ENCODE results near the gene EFNB1. TPM values are rescaled to one million over a fixed set of nuclear protein-coding genes. Genes with fewer than 3 reads are reported as not detected.

EFNB1 gene
- total and polyA plus RNA-seq, 9 donors: 37.4 to 68.3 (median 57.8) TPM

DNA sequence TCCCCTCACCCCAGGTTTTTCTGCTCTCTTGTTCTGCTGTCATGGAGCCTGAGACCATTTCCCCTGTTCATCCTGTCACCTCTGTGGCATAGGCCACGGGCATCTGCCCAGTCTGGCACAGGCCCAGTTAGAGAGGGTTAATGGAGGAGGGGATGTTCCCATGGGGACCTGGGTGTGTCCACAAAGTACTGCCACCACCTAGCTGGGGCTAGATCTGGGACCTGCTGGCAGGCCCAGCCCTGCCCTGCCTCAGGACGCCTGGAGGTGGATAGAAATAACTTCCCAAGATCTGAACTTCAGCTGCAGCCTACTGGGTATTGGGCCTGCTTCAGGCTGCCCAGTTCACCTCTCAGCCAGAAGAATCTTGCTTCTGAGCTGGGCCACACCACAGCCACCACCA is 13.5 kb downstream of the EFNB1 start:
- DNase-seq: no peak
- no CpG with 5 or more reads among the region's 2 CpGs for WGBS (ENCODE audit: insufficient coverage)
- no peak overlapping the region for H3K27ac ChIP-seq (ENCODE audit: low read length)
- peaks cover 47% of the 10 kb centered on the region for H3K27me3 ChIP-seq (ENCODE audit: control insufficient read depth, insufficient read depth, low read length)
- H3K4me1 ChIP-seq (ENCODE audit: control insufficient read depth, insufficient read depth, low read length): peaks cover 11% of the 10 kb centered on the region
- H3K36me3 ChIP-seq (ENCODE audit: control insufficient read depth, insufficient read depth, low read length): peaks cover 32% of the 10 kb centered on the region
- no peaks in the 10 kb centered on the region for H3K9me3 ChIP-seq (replicated peaks; ENCODE audit: control insufficient read depth, low read depth, low read length)
- H3K4me3 ChIP-seq (ENCODE audit: low read length): no peak overlapping the region

DNA sequence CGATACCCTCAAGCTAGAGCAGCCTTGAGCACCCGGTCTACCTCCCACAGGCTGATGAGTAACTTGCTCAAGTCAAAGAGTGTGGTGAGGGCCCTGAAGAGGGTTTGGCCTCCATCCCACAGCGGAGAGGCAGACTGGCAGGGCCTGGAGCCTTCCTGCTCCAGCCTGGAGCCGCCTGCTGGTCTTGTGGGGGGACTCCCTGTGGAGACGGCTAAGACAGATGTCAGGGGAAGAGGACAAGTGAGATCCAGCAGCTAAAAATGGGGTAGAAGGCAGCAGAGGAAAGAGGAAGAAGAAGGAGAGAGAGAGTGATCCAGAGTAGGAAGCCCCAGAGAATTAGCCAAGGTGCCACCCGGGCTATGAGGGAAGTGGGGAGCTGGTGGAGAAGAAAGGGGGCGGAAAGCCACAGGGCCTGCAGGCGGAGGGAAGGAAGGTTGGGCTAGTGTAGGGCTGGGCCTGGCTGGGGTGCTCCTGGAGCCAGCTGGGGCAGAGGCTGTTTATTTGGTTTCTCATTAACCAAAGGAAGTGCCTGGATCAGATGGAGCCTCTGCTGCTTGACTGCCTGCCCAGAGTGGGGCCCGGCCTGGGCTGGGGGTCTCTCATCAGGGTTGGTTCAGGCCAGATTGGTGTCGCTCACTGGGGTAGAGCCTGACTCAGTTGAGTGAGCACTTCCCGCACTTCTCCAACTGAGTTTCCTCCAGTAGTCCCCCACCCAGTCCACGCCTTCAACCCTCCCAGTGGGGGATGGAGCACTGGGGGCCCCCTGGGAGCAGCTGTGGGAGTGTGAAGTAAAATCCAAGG is 14.2 kb downstream of the EFNB1 start:
- peaks cover 32% of the 10 kb centered on the region for H3K36me3 ChIP-seq (ENCODE audit: control insufficient read depth, insufficient read depth, low read length)
- DNase-seq: peak; percentile 15
- no peak overlapping the region for H3K27ac ChIP-seq (ENCODE audit: low read length)
- WGBS (ENCODE audit: insufficient coverage): 50% methylated on average over 8 of the region's 12 CpGs
- H3K4me1 ChIP-seq (ENCODE audit: control insufficient read depth, insufficient read depth, low read length): peaks cover 11% of the 10 kb centered on the region
- H3K9me3 ChIP-seq (replicated peaks; ENCODE audit: control insufficient read depth, low read depth, low read length): no peaks in the 10 kb centered on the region
- no peak overlapping the region for H3K4me3 ChIP-seq (ENCODE audit: low read length)
- H3K27me3 ChIP-seq (ENCODE audit: control insufficient read depth, insufficient read depth, low read length): peaks cover 51% of the 10 kb centered on the region

DNA sequence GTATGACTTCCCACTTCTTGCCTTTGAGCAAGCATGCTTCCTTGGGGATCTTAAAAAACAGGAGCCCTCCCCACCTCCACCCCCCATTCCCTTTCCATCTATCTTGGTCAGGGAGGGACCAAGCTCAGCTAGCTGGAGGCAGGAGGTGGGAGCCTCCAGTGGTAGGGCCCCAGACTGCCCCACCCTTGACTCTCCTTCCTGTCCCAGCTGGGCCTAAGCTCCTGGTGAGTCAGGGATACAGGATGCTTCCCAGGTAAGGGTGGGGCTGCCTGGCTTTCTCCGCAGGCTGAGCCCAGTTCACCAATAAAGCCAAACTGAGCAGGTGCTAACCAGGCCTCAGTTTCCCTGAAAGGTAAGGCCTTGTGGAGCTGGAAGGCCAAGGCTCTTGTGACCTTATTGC is 15.2 kb downstream of the EFNB1 start:
- no peak for DNase-seq
- Histone ChIP-seq H3K36me3 (ENCODE audit: control insufficient read depth, insufficient read depth, low read length) (peaks cover 32% of the 10 kb centered on the region), H3K4me3 (ENCODE audit: low read length) (no peak overlapping the region), H3K4me1 (ENCODE audit: control insufficient read depth, insufficient read depth, low read length) (peaks cover 11% of the 10 kb centered on the region), H3K27ac (ENCODE audit: low read length) (no peak overlapping the region), H3K9me3 (replicated peaks; ENCODE audit: control insufficient read depth, low read depth, low read length) (no peaks in the 10 kb centered on the region), H3K27me3 (ENCODE audit: control insufficient read depth, insufficient read depth, low read length) (peaks cover 52% of the 10 kb centered on the region)
- WGBS (ENCODE audit: insufficient coverage): no CpG with 5 or more reads among the region's 1 CpG

DNA sequence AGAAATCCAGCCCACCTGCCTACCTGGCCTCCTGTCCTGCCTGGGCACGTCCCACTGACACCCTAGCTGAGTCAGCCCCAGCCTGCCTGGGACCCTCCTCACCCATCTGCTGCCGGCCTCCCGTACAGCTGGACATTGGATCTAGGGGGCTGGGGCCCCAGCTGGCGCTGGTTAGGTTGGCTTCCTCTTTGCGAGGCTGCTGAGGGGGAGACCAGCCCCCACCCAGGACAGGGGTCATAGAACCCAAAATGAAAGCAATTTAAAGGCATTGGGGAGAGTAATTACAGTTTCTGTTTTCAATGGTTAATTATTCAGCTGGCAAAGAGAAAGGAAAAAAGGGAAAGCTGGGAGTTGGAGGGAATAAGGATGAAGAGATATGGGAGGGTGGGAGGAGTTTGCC is 15.8 kb downstream of the EFNB1 start:
- Histone ChIP-seq H3K27me3 (ENCODE audit: control insufficient read depth, insufficient read depth, low read length) (peaks cover 49% of the 10 kb centered on the region), H3K4me3 (ENCODE audit: low read length) (no peak overlapping the region), H3K4me1 (ENCODE audit: control insufficient read depth, insufficient read depth, low read length) (peaks cover 11% of the 10 kb centered on the region), H3K9me3 (replicated peaks; ENCODE audit: control insufficient read depth, low read depth, low read length) (no peaks in the 10 kb centered on the region), H3K36me3 (ENCODE audit: control insufficient read depth, insufficient read depth, low read length) (peaks cover 32% of the 10 kb centered on the region), H3K27ac (ENCODE audit: low read length) (no peak overlapping the region)
- WGBS (ENCODE audit: insufficient coverage): 61% methylated on average over 4 of the region's 5 CpGs
- no peak for DNase-seq

DNA sequence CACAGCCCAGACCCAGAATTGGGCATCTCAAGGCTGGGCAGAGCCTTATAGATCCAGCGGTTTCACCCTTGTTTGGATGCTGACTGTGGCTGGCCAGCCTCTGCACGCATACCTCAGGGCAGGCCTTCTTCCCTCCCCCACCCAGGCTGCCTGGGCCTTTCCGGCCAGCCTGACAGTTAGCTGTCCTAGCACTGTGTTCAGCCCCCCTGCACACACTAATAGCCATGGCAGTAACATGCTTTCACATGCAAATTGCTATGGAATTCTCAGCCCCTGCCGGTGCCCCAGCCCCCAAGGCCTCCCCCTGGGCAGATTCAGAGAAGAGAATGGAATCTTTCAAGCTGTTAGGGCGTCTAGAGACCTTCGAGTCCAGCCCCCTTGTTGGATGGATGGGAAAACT is 17.7 kb downstream of the EFNB1 start:
- peaks cover 17% of the 10 kb centered on the region for H3K36me3 ChIP-seq (ENCODE audit: control insufficient read depth, insufficient read depth, low read length)
- peak overlapping the region; percentile 13 for H3K27ac ChIP-seq (ENCODE audit: low read length)
- no peak overlapping the region for H3K4me3 ChIP-seq (ENCODE audit: low read length)
- WGBS (ENCODE audit: insufficient coverage): 30% methylated on average over 4 of the region's 6 CpGs
- peaks cover 11% of the 10 kb centered on the region for H3K4me1 ChIP-seq (ENCODE audit: control insufficient read depth, insufficient read depth, low read length)
- peaks cover 48% of the 10 kb centered on the region for H3K27me3 ChIP-seq (ENCODE audit: control insufficient read depth, insufficient read depth, low read length)
- DNase-seq: peak; percentile 19
- no peaks in the 10 kb centered on the region for H3K9me3 ChIP-seq (replicated peaks; ENCODE audit: control insufficient read depth, low read depth, low read length)

DNA sequence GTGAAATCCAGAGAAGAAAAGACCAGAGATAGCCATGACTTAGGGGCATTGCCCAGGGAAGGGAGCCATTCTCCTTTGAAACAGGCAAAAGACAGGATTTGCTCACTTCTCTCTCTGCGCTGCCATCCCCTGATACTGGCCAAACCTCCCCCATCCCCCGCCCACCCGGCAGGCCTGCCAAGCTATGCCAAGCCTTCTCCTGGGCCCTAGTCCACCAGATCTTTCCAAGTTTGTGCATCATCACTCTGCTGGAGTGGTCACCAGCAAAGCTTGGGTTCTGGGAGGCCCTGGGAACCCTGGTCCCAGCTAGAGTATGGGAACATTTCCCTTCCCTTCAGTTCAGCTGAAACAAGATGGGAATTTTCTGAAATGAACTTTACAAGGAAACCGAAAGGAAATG is 18.4 kb downstream of the EFNB1 start:
- H3K27me3 ChIP-seq (ENCODE audit: control insufficient read depth, insufficient read depth, low read length): peaks cover 49% of the 10 kb centered on the region
- peak; percentile 23 for DNase-seq
- H3K4me1 ChIP-seq (ENCODE audit: control insufficient read depth, insufficient read depth, low read length): peaks cover 11% of the 10 kb centered on the region
- WGBS (ENCODE audit: insufficient coverage): no CpG with 5 or more reads among the region's 4 CpGs
- H3K27ac ChIP-seq (ENCODE audit: low read length): no peak overlapping the region
- H3K4me3 ChIP-seq (ENCODE audit: low read length): no peak overlapping the region
- H3K9me3 ChIP-seq (replicated peaks; ENCODE audit: control insufficient read depth, low read depth, low read length): no peaks in the 10 kb centered on the region
- H3K36me3 ChIP-seq (ENCODE audit: control insufficient read depth, insufficient read depth, low read length): peaks cover 16% of the 10 kb centered on the region

DNA sequence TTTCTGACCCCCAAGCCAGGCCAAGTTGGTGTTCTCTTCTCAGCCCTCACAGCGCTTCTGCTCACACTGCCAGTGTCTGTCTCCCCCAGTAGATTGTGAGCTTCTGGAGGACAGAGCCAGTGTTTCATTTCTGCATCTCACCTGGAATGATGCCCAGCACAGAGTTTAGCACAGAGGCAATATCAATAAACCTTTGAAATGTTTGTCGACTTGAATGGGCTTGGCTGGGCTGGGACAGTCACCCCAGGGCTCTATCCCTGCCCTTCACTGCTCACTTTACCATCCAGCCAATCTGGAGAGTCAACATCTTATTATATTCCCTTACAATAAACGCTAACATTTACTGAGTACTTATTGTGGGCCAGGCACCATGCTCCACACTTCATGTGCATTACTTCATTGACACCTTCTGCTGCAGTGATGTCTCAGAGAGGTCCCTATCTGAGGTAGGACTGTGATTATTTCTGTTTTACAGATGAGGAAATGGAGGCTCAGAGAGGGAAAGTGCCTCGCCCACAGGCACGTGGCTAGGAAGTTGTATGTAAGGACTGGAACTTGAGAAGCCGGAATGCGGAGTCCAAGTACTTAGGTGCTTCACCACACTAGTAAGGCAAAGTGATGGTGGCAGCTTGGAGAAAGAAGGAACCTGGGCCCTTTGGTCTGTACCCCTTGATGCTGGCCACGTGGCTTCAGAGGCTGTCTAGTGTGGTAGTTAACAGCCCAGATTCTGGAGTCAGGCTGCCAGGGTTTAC is 19.5 kb downstream of the EFNB1 start:
- no peak overlapping the region for H3K27ac ChIP-seq (ENCODE audit: low read length)
- no peak for DNase-seq
- H3K9me3 ChIP-seq (replicated peaks; ENCODE audit: control insufficient read depth, low read depth, low read length): no peaks in the 10 kb centered on the region
- no peak overlapping the region for H3K4me3 ChIP-seq (ENCODE audit: low read length)
- 81% methylated on average over 7 of the region's 8 CpGs for WGBS (ENCODE audit: insufficient coverage)
- peaks cover 14% of the 10 kb centered on the region for H3K36me3 ChIP-seq (ENCODE audit: control insufficient read depth, insufficient read depth, low read length)
- peaks cover 7% of the 10 kb centered on the region for H3K4me1 ChIP-seq (ENCODE audit: control insufficient read depth, insufficient read depth, low read length)
- H3K27me3 ChIP-seq (ENCODE audit: control insufficient read depth, insufficient read depth, low read length): peaks cover 47% of the 10 kb centered on the region

DNA sequence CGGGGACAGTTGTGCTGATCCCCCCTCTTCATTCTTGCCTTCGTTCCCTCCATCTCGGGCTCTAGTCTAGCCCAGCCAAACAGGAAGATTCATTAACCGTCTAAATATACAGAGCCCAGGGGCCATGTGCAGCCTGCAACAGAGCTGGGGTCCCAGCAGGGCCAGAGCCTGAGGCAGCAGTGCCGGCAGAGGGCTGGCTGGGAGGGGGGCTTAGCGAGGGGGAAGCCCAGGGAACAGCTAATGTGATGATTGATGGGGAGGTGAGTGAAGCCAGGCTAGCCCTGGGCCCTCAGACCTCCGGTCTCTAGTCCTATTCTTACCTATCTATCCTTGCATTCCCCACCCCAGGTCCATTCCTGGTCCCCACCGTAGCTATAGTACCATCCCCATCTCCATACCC is 22.3 kb downstream of the EFNB1 start:
- no peaks in the 10 kb centered on the region for H3K9me3 ChIP-seq (replicated peaks; ENCODE audit: control insufficient read depth, low read depth, low read length)
- no peak overlapping the region for H3K27ac ChIP-seq (ENCODE audit: low read length)
- no peak for DNase-seq
- no peak overlapping the region for H3K4me3 ChIP-seq (ENCODE audit: low read length)
- H3K36me3 ChIP-seq (ENCODE audit: control insufficient read depth, insufficient read depth, low read length): no peaks in the 10 kb centered on the region
- H3K27me3 ChIP-seq (ENCODE audit: control insufficient read depth, insufficient read depth, low read length): peaks cover 45% of the 10 kb centered on the region
- WGBS (ENCODE audit: insufficient coverage): 69% methylated on average over 5 of the region's 8 CpGs
- peaks cover 2% of the 10 kb centered on the region for H3K4me1 ChIP-seq (ENCODE audit: control insufficient read depth, insufficient read depth, low read length)

DNA sequence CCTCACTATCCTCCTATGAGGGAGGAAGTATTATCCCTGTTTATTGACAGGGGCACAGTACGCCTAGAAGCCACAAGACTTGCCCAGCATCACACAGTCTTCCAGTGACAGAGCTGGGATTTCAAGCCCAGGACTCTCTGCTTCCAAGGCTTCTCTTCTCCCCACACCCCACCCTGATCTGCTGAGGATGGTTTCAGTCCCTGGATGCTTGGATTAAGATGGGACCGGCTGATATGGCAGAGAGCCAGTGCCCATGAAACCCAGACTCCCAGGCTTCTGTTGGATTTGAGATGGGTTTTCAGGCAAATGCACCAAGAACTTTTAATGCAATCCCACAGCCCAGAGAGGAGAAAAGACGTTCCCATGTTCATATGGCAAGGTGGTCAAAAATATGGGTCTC is 23.2 kb downstream of the EFNB1 start:
- Histone ChIP-seq H3K36me3 (ENCODE audit: control insufficient read depth, insufficient read depth, low read length) (no peaks in the 10 kb centered on the region), H3K27me3 (ENCODE audit: control insufficient read depth, insufficient read depth, low read length) (peaks cover 42% of the 10 kb centered on the region), H3K4me3 (ENCODE audit: low read length) (no peak overlapping the region), H3K9me3 (replicated peaks; ENCODE audit: control insufficient read depth, low read depth, low read length) (no peaks in the 10 kb centered on the region), H3K4me1 (ENCODE audit: control insufficient read depth, insufficient read depth, low read length) (no peaks in the 10 kb centered on the region), H3K27ac (ENCODE audit: low read length) (no peak overlapping the region)
- WGBS (ENCODE audit: insufficient coverage): no CpG with 5 or more reads among the region's 3 CpGs
- DNase-seq: no peak

DNA sequence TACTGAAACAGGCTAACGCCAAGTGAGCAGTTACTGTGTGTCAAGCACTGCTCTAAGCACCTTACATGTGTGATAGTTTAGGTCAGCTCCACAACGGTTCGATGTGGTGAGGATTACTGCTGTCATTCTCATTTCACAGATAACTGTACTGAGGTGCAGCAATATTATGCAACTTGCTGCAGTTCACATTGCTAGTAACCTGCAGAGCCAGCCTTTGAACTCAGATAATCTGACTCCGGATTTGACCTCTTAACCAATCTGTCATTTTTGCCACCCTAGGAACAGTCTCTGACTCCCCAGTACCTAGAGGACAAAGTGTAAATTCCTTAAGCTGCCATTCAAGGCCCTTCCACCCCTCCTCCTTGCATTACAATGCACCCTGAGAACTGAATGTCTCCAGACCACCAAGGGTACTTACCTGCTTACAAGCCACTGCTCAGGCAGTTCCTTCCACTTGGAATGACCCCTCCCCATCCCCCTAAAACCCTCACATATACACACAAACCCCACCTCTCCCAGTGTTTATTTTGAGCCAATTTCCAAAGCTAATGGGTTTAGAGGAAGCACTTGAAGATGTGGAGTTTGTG is 24.9 kb downstream of the EFNB1 start:
- no peaks in the 10 kb centered on the region for H3K36me3 ChIP-seq (ENCODE audit: control insufficient read depth, insufficient read depth, low read length)
- no peaks in the 10 kb centered on the region for H3K9me3 ChIP-seq (replicated peaks; ENCODE audit: control insufficient read depth, low read depth, low read length)
- no peak overlapping the region for H3K27ac ChIP-seq (ENCODE audit: low read length)
- H3K4me3 ChIP-seq (ENCODE audit: low read length): no peak overlapping the region
- H3K4me1 ChIP-seq (ENCODE audit: control insufficient read depth, insufficient read depth, low read length): no peaks in the 10 kb centered on the region
- H3K27me3 ChIP-seq (ENCODE audit: control insufficient read depth, insufficient read depth, low read length): peaks cover 44% of the 10 kb centered on the region
- 68% methylated on average over 3 of the region's 4 CpGs for WGBS (ENCODE audit: insufficient coverage)
- no peak for DNase-seq
